GM12878 (cell line): ENCODE measurements around the gene FOXP1. TPM values are rescaled to one million over a fixed set of nuclear protein-coding genes. Genes with fewer than 3 reads are reported as not detected.

Experiments used
- ATAC-seq: fragments of 200-7000 bp; cut with Tn5 transposase; 3 replicates; pipeline ENCODE4 v1.9.1; 2020; ENCODE audit warnings: mild to moderate bottlenecking, moderate library complexity
- BruUV-seq: library from RNA; stranded (reverse); fragments of 400-500 nt; replicated peaks from 2 replicates; lab custom pipeline; 2021; lab: Mats Ljungman, UMichigan
- CTCF ChIA-PET: fragments of 300-600 bp; sonication (Branson Sonifier 250); formaldehyde crosslinking; extraction: SDS; loops from one replicate; lab custom pipeline; 2021; ENCODE audit warnings: inconsistent platforms; lab: Yijun Ruan, JAX
- POLR2A ChIA-PET: fragments of 350-600 bp; formaldehyde crosslinking; extraction: SDS; loops from one replicate; lab custom pipeline; 2021; ENCODE audit warnings: inconsistent platforms; lab: Charles Lee
- RAD21 ChIA-PET: fragments of 300-600 bp; sonication (Branson Sonifier 250); formaldehyde crosslinking; loops from one replicate; lab custom pipeline; 2023; ENCODE audit warnings: antibody characterized with exemption; ENCODE audit not compliant: unreplicated experiment; lab: Charles Lee
- SMC1A ChIA-PET: fragments of 300-600 bp; sonication (Branson Sonifier 250); formaldehyde crosslinking; loops from one replicate; lab custom pipeline; 2023; ENCODE audit not compliant: unreplicated experiment, uncharacterized antibody; lab: Charles Lee
- DNase-seq: peaks from one replicate; pipeline ENCODE4 v3.0.0-alpha.2; 2011; ENCODE audit warnings: low read depth, low spot score
- FAIRE-seq: peaks from 3 replicates; lab custom pipeline; 2011; peaks lifted over from hg19 to GRCh38; lab: Jason Lieb, UNC
- H2AFZ ChIP-seq: 2 replicates; pipeline ENCODE4 v1.6.0; 2011; ENCODE audit warnings: low read depth, low read length, control low read depth; ENCODE audit not compliant: control insufficient read depth
- H3K27ac ChIP-seq: 2 replicates; pipeline ENCODE4 v1.5.1; 2011; ENCODE audit warnings: control low read depth; ENCODE audit not compliant: control insufficient read depth, insufficient read depth
- H3K27me3 ChIP-seq, 2 experiments: replicated peaks in 1 of 2; 2 replicates each; pipeline versions ENCODE4 v1.6.0 to v1.6.1; 2011; ENCODE audit warnings: low read length in 1 of 2; ENCODE audit not compliant: control insufficient read depth in 2 of 2, insufficient read depth in 2 of 2
- H3K36me3 ChIP-seq, 2 experiments: 2 replicates each; pipeline ENCODE4 v1.5.1; 2011; ENCODE audit warnings: low read length in 1 of 2; ENCODE audit not compliant: control insufficient read depth in 2 of 2, insufficient read depth in 2 of 2
- H3K4me1 ChIP-seq: 2 replicates; pipeline ENCODE4 v1.6.1; 2011; ENCODE audit warnings: mild to moderate bottlenecking, low read length, moderate library complexity, mixed read lengths; ENCODE audit not compliant: control insufficient read depth, insufficient read depth
- H3K4me2 ChIP-seq: 2 replicates; pipeline ENCODE4 v1.6.0; 2011; ENCODE audit warnings: control low read depth; ENCODE audit not compliant: control insufficient read depth, insufficient read depth
- H3K4me3 ChIP-seq: fragments of 200-600 bp; sonication (generic); 2 replicates; pipeline ENCODE4 v1.5.1; 2016
- H3K79me2 ChIP-seq: 2 replicates; pipeline ENCODE4 v1.6.0; 2011; ENCODE audit warnings: low read length; ENCODE audit not compliant: control insufficient read depth, insufficient read depth
- H3K9ac ChIP-seq: 2 replicates; pipeline ENCODE4 v1.8.0; 2011; ENCODE audit warnings: low read length, control low read depth, mixed read lengths; ENCODE audit not compliant: control insufficient read depth, insufficient read depth
- H3K9me3 ChIP-seq: replicated peaks from 3 replicates; pipeline ENCODE4 v1.5.1; 2011; ENCODE audit warnings: mild to moderate bottlenecking, low read length; ENCODE audit not compliant: control insufficient read depth, insufficient read depth
- H4K20me1 ChIP-seq: 2 replicates; pipeline ENCODE4 v1.6.0; 2011; ENCODE audit not compliant: control insufficient read depth, insufficient read depth
- BCLAF1 ChIP-seq: fragments of 450-650 bp; IDR thresholded peaks from 2 replicates; pipeline ENCODE4 v1.6.1; 2017; ENCODE audit warnings: antibody characterized with exemption, mild to moderate bottlenecking, moderate library complexity
- CEBPZ ChIP-seq: fragments of 150-350 bp; IDR thresholded peaks from 2 replicates; pipeline ENCODE4 v1.6.1; 2016; ENCODE audit warnings: low read depth, low read length
- FOXM1 ChIP-seq: IDR thresholded peaks from 2 replicates; pipeline ENCODE4 v1.6.1; 2012; ENCODE audit warnings: low read depth, mild to moderate bottlenecking, inconsistent platforms, low read length, moderate library complexity
- MLLT1 ChIP-seq: fragments of 450-650 bp; IDR thresholded peaks from 2 replicates; pipeline ENCODE4 v1.6.1; 2016; ENCODE audit warnings: mild to moderate bottlenecking
- PAX8 ChIP-seq: fragments of 450-650 bp; IDR thresholded peaks from 2 replicates; pipeline ENCODE4 v1.6.1; 2017; ENCODE audit warnings: mild to moderate bottlenecking, moderate library complexity
- USF1 ChIP-seq: IDR thresholded peaks from 2 replicates; pipeline ENCODE4 v1.6.1; 2011; ENCODE audit warnings: borderline replicate concordance, low read depth, mild to moderate bottlenecking, moderate library complexity, mixed read lengths, low read length; ENCODE audit not compliant: insufficient read depth; ENCODE audit errors: extremely low read length
- ZBTB4 ChIP-seq: fragments of 450-650 bp; formaldehyde crosslinking; IDR thresholded peaks from 2 replicates; pipeline ENCODE4 v1.4.0; 2022; ENCODE audit warnings: mild to moderate bottlenecking, moderate library complexity
- WGBS: methylation state at CpG from one replicate; pipeline ENCODE4 v1.1.6; 2016; ENCODE audit warnings: low lambda C conversion rate; ENCODE audit not compliant: insufficient replicate concordance, insufficient coverage; ENCODE audit errors: missing lambda C conversion rate; 5-methylcytosine and 5-hydroxymethylcytosine counted together
- in situ Hi-C: fragments of 300-500 bp; cut with MboI; formaldehyde crosslinking; loops from 9 replicates; pipeline ENCODE4 v1.14.3; 2018; ENCODE audit warnings: mixed read lengths
- intact Hi-C: fragments of 100-400 bp; cut with micrococcal nuclease; formaldehyde crosslinking; loops from one replicate; pipeline ENCODE4 v1.14.2; 2022; ENCODE audit not compliant: unreplicated experiment
- polyA plus RNA-seq, 11 experiments: library from polyadenylated mRNA; depleted of rRNA in 4 of 11; unstranded in 6 of 11; stranded (reverse) in 5 of 11; fragments of >200 nt; fragmentation: Nextera tagmentation in 4 of 11; fragmentation: Illumina TruSeq in 1 of 11; extraction: Ambion mirVana in 4 of 11; extraction: Trizol in 1 of 11; gene quantifications; 1 replicate in 1 of 11; 2 replicates in 10 of 11; pipeline versions ENCODE4 v1.2.1 to v1.2.3, GENCODE V29; 2011 to 2016; ENCODE audit warnings: inconsistent platforms in 2 of 11, missing spikeins in 2 of 11, low read depth in 1 of 11
- total RNA-seq, 4 experiments: library from RNA; depleted of rRNA in 3 of 4; stranded (reverse); fragments of >200 nt in 3 of 4; fragmentation: Illumina TruSeq in 1 of 4; extraction: Trizol in 1 of 4; gene quantifications; 2 replicates each; pipeline versions ENCODE4 v1.2.1 to v1.2.3, GENCODE V29; 2013 to 2021

Gene FOXP1
- total and polyA plus RNA-seq, 10 of the 15 experiments (the other 5 are each of a cell fraction or from before 2014, with no cell fraction given): 0.05 to 1.6 (median 0.20) TPM; not detected in 1

GRCh38 chr3:71585131-71585530 lies 1.6 kb upstream of the FOXP1 start:
- FAIRE-seq (no peak), ATAC-seq (no peak; the same call in 2 of the 3 replicates), DNase-seq (no peak)
- Histone ChIP-seq H3K36me3 (no peaks in the 10 kb centered on the region), H3K27me3 (peaks cover 12 to 30% of the 10 kb centered on the region in 2 experiments), H3K4me3 (no peak overlapping the region), H3K4me1 (peaks cover 9% of the 10 kb centered on the region), H3K79me2 (no peaks in the 10 kb centered on the region), H4K20me1 (no peaks in the 10 kb centered on the region)
- ChIA-PET POLR2A (no interaction called here), CTCF (interaction anchor here (0.9 to 3.9 kb wide), 9 partner anchors 9 to 1052 kb away, joined by 3 to 30 read pairs (median 4); no protein-coding TSS in a partner anchor)
- 19% methylated on average over 5 of the region's 5 CpGs for WGBS
- TF ChIP-seq PAX8 (no peak), FOXM1 (no peak), CEBPZ (no peak), BCLAF1 (no peak), MLLT1 (no peak), USF1 (no peak), ZBTB4 (no peak)
- TF ChIP-seq, all 136 proteins: peak for 0
- SMC1A ChIA-PET: interaction anchor here (0.6 to 1.8 kb wide), 5 partner anchors 31 to 1035 kb away, joined by 3 to 4 read pairs (median 3); no protein-coding TSS in a partner anchor
- in situ Hi-C loops: no loop called here
- RAD21 ChIA-PET: interaction anchor here (0.9 to 1.7 kb wide), 4 partner anchors 579 to 1464 kb away, joined by 3 to 7 read pairs (median 4); no protein-coding TSS in a partner anchor
- Histone ChIP-seq H3K9me3 (no peaks in the 10 kb centered on the region), H3K27ac (no peak overlapping the region), H2AFZ (no peak overlapping the region), H3K4me2 (no peak overlapping the region), H3K9ac (no peak overlapping the region)
- BruUV-seq: no TSS peak
- intact Hi-C loops: loop anchor here (1.0 to 10.0 kb wide), 3 partner anchors 450 to 578 kb away; no protein-coding TSS in a partner anchor
